Panc1 (cell line): ENCODE results near the gene RASGRF2. TPM values are rescaled to one million over a fixed set of nuclear protein-coding genes. Genes with fewer than 3 reads are reported as not detected.

ENCODE experiments used
- ATAC-seq: fragments of 200-7000 bp; cut with Tn5 transposase; 2 replicates; pipeline ENCODE4 v1.9.1; 2020; ENCODE audit warnings: mild to moderate bottlenecking, moderate library complexity
- BruUV-seq: library from RNA; stranded (reverse); fragments of 400-500 nt; replicated peaks from 2 replicates; lab custom pipeline; 2021; lab: Mats Ljungman, UMichigan
- CTCF ChIA-PET: fragments of 300-600 bp; sonication (Branson Sonifier 250); formaldehyde crosslinking; loops from one replicate; lab custom pipeline; 2022; ENCODE audit warnings: antibody characterized with exemption; lab: Charles Lee
- POLR2A ChIA-PET: fragments of 300-600 bp; sonication (Branson Sonifier 250); formaldehyde crosslinking; loops from one replicate; lab custom pipeline; 2022; ENCODE audit warnings: antibody characterized with exemption; lab: Charles Lee
- DNase-seq: peaks from one replicate; pipeline ENCODE4 v3.0.0-alpha.2; 2010; ENCODE audit warnings: low read depth, low spot score
- H3K27ac ChIP-seq: 2 replicates; pipeline ENCODE4 v1.5.1; 2011; ENCODE audit warnings: mild to moderate bottlenecking, low read length, inconsistent platforms
- H3K27me3 ChIP-seq: fragments of 200-500 bp; sonication (Bioruptor generic); 2 replicates; pipeline ENCODE4 v1.6.0; 2014; ENCODE audit warnings: low read length, inconsistent platforms; ENCODE audit not compliant: control insufficient read depth, insufficient read depth
- H3K36me3 ChIP-seq: fragments of 200-500 bp; sonication (Bioruptor generic); 2 replicates; pipeline ENCODE4 v1.5.1; 2014; ENCODE audit warnings: inconsistent platforms, mild to moderate bottlenecking, low read length, moderate library complexity; ENCODE audit not compliant: control insufficient read depth, insufficient read depth
- H3K4me1 ChIP-seq: 2 replicates; pipeline ENCODE4 v1.5.1; 2011; ENCODE audit warnings: inconsistent platforms, mild to moderate bottlenecking, low read length, moderate library complexity; ENCODE audit not compliant: control insufficient read depth, insufficient read depth
- H3K4me3 ChIP-seq, 2 experiments: 2 replicates each; pipeline ENCODE4 v1.5.1; 2011 to 2012; ENCODE audit warnings: low read depth in 2 of 2, low read length in 2 of 2, mild to moderate bottlenecking in 2 of 2, inconsistent platforms in 1 of 2, moderate library complexity in 1 of 2
- H3K9me3 ChIP-seq: fragments of 200-500 bp; sonication (Bioruptor generic); 2 replicates; pipeline ENCODE4 v1.5.1; 2014; ENCODE audit warnings: low read depth, mild to moderate bottlenecking, inconsistent platforms, low read length, moderate library complexity; ENCODE audit not compliant: control insufficient read depth, insufficient read depth
- CTCF ChIP-seq: fragments of 450-650 bp; IDR thresholded peaks from 2 replicates; pipeline ENCODE4 v1.5.1; 2017; ENCODE audit warnings: mild to moderate bottlenecking
- POLR2AphosphoS5 ChIP-seq: IDR thresholded peaks from 2 replicates; pipeline ENCODE4 v1.6.1; 2012; ENCODE audit warnings: mild to moderate bottlenecking, low read depth, low read length, moderate library complexity
- REST ChIP-seq, 2 experiments: IDR thresholded peaks; 2 replicates each; pipeline ENCODE4 v1.6.1; 2011 to 2012; ENCODE audit warnings: low read depth in 2 of 2, control low read depth in 1 of 2, low read length in 1 of 2, mild to moderate bottlenecking in 1 of 2, moderate library complexity in 1 of 2; ENCODE audit not compliant: insufficient read depth in 1 of 2
- SIN3A ChIP-seq: IDR thresholded peaks from 2 replicates; pipeline ENCODE4 v1.6.1; 2012; ENCODE audit warnings: low read depth, mild to moderate bottlenecking, low read length, moderate library complexity, borderline replicate concordance; ENCODE audit not compliant: insufficient read depth
- TCF7L2 ChIP-seq: IDR thresholded peaks from 2 replicates; pipeline ENCODE4 v1.6.1; 2011; ENCODE audit warnings: mild to moderate bottlenecking, low read depth, low read length, inconsistent platforms
- in situ Hi-C: cut with HindIII; loops from 2 replicates; pipeline ENCODE4 v1.10.0; 2016; ENCODE audit warnings: low sequenced_read_pairs, low pct_unique_long_range_greater_than_20kb
- intact Hi-C: fragments of 100-400 bp; cut with micrococcal nuclease; formaldehyde crosslinking; loops from one replicate; pipeline ENCODE4 v1.10.0; 2022; ENCODE audit not compliant: unreplicated experiment
- total RNA-seq: library from RNA; stranded (reverse); gene quantifications from one replicate; pipeline ENCODE4 v1.2.1, GENCODE V29; 2021; ENCODE audit not compliant: unreplicated experiment

The RASGRF2 gene
- total RNA-seq, 1 experiment from 2014 or later = 4.7 TPM

DNA sequence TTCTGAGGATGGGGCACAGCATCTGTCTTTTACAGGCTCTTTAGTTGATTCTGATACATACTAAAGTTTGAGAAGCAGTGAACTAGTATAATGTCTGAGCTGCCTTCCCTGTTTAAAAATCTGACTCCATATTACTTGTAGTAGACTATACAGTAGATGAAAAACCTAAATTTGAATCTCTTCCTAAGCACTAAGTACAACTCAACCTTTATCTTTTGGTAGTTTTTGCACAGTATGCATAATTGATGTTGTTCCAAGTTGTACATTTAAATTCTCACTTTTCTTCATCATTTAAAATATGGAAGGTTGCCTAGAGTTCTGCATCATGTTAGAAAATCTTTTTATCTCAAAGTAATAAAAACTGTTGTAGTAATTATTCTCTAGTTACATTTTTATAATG lies 174.4 kb downstream of the RASGRF2 start:
- H3K4me3 ChIP-seq = no peak overlapping the region
- peaks cover under 1% of the 10 kb centered on the region; the same call in 1 of the 2 replicates for H3K27me3 ChIP-seq
- intact Hi-C loops (no loop called here), in situ Hi-C loops (no loop called here)
- H3K36me3 ChIP-seq = no peaks in the 10 kb centered on the region
- ChIA-PET CTCF (interaction anchor here (0.5 to 0.7 kb wide), 2 partner anchors 257 to 276 kb away, joined by 3 to 5 read pairs; no protein-coding TSS in a partner anchor), POLR2A (no interaction called here)
- TF ChIP-seq SIN3A (no peak), REST (IDR thresholded peaks at IDR 0.05; ENCODE audit: insufficient read depth in 1 of 2, low read depth in 2 of 2, low read length in 1 of 2) (no peak), CTCF (no peak), TCF7L2 (no peak), POLR2AphosphoS5 (no peak)
- no peaks in the 10 kb centered on the region for H3K9me3 ChIP-seq
- ATAC-seq = no peak
- BruUV-seq = no TSS peak
- H3K27ac ChIP-seq = no peak overlapping the region
- DNase-seq = no peak
- no peaks in the 10 kb centered on the region for H3K4me1 ChIP-seq

- CTCF ChIA-PET = no interaction called here
- H3K4me1 ChIP-seq = no peaks in the 10 kb centered on the region
Observed at GRCh38 chr5:81136557-81136956, 176.4 kb downstream of the RASGRF2 start.

More at GRCh38 chr5:81136557-81136956, 176.4 kb downstream of the RASGRF2 start:
- Histone ChIP-seq H3K9me3 (no peaks in the 10 kb centered on the region), H3K27me3 (no peaks in the 10 kb centered on the region), H3K27ac (no peak overlapping the region), H3K4me3 (no peak overlapping the region), H3K36me3 (no peaks in the 10 kb centered on the region)
- no TSS peak for BruUV-seq
- intact Hi-C loops (no loop called here), in situ Hi-C loops (no loop called here)
- DNase-seq (no peak), ATAC-seq (no peak)
- POLR2A ChIA-PET = no interaction called here
- no peak for TF ChIP-seq CTCF
- no peak for TF ChIP-seq REST (IDR thresholded peaks at IDR 0.05; ENCODE audit: insufficient read depth in 1 of 2, low read depth in 2 of 2, low read length in 1 of 2)
- TF ChIP-seq POLR2AphosphoS5 = no peak
- TF ChIP-seq SIN3A = no peak
- no peak for TF ChIP-seq TCF7L2
